B cell (primary cell): Measurements from ENCODE around the gene SMIM20.

Experiments used
- EZH2 ChIP-seq: IDR thresholded peaks from 2 replicates; pipeline ENCODE4 v1.6.1; 2012; ENCODE audit warnings: borderline replicate concordance, low read depth, mild to moderate bottlenecking, moderate library complexity, low read length; ENCODE audit not compliant: insufficient read depth, poor library complexity, severe bottlenecking
- TF ChIP-seq, protein P1 (sequence below): fragments of 200-600 bp; IDR thresholded peaks from one replicate; pipeline ENCODE4 v1.8.0; 2022; ENCODE audit warnings: antibody characterized with exemption, mild to moderate bottlenecking

DNA sequence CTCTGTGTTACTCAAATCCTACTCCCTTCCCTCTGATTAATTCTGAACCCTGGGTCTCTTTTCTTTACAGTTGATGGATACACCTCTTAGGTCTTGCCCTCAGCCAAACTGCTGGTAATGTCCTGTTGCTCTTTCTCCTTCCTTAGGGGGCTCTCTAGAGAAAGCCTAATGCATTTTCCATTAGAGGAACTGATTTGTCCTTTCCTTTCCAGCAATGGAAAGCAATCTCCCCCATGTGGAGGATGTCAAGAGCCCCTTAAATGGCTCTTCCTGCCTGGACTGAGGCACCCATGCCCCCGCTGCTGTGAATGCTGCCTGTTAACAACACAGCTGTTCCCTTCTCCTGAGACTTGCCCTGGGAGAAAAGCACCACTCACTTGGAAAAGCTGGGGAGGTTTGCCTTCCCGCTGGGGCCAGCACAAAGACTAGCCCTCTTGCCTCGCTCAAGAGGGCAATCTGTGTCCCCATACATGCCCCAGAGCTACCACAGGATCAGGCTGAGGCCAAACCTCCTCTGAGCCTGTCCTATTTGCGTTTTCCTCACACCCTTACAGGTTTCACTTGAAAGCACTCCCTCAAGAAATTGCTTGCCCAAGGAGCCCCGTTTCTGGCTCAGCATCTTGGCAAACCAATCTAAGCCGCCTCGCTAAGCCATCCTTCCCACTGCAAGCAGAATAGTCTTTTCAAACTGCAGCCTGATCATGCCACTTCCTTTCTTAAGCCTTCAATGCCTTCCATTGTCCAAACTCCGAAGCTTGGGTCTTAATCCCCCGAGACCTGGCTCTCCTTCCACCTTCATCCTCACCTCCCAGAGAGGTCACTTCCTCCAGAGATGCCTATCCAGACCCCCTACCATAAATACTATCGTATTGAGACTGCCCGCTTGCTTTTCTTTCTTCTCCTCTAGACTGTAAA, 23.2 kb upstream of the SMIM20 start:
- no peak for TF ChIP-seq EZH2
- TF ChIP-seq, protein P1, sequence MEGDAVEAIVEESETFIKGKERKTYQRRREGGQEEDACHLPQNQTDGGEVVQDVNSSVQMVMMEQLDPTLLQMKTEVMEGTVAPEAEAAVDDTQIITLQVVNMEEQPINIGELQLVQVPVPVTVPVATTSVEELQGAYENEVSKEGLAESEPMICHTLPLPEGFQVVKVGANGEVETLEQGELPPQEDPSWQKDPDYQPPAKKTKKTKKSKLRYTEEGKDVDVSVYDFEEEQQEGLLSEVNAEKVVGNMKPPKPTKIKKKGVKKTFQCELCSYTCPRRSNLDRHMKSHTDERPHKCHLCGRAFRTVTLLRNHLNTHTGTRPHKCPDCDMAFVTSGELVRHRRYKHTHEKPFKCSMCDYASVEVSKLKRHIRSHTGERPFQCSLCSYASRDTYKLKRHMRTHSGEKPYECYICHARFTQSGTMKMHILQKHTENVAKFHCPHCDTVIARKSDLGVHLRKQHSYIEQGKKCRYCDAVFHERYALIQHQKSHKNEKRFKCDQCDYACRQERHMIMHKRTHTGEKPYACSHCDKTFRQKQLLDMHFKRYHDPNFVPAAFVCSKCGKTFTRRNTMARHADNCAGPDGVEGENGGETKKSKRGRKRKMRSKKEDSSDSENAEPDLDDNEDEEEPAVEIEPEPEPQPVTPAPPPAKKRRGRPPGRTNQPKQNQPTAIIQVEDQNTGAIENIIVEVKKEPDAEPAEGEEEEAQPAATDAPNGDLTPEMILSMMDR = no peak
